ENCODE measurements around the gene CADM4.
"Not testable (repeated sequence)": the region's sequence is repeated elsewhere in the genome, so short reads cannot be mapped to it uniquely, and the experiment has no call there.

CADM4 gene

DNA sequence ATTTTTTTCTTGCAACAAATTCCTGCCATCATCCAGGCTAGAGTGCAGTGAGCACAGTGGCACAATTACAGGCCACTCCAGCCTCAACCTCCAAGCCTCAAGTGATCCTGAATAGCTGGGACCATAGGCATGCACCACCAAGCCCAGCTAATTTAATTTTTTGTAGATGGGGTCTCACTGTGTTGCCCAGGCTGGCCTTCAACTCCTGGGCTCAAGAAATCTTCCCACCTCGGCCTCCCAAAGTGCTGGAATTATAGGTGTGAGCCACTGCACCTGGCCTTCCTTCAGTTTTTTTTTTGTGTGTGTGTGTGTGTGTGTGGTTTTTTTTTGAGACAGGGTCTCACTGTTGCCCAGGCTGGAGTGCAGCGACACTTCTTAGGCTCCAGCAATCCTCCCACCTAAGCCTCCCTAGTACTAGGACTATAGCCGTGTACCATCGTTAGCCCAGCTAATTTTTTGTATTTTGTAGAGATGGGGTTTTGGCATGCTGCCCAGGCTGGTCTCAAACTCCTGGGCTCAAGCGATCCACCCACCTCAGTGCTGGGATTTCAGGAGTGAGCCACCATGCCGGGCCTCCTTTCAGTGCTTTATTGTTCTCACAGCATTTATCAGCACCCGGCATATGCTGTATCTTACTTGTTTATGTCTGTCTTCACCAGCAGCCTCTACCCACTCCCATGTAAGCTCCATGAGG lies 33.6 kb downstream of the CADM4 start:
- DNase-seq, result no peak

- not testable (repeated sequence) for DNase-seq
These were observed 39.3 kb downstream of the CADM4 start for GRCh38 chr19:43600326-43600725.

DNA sequence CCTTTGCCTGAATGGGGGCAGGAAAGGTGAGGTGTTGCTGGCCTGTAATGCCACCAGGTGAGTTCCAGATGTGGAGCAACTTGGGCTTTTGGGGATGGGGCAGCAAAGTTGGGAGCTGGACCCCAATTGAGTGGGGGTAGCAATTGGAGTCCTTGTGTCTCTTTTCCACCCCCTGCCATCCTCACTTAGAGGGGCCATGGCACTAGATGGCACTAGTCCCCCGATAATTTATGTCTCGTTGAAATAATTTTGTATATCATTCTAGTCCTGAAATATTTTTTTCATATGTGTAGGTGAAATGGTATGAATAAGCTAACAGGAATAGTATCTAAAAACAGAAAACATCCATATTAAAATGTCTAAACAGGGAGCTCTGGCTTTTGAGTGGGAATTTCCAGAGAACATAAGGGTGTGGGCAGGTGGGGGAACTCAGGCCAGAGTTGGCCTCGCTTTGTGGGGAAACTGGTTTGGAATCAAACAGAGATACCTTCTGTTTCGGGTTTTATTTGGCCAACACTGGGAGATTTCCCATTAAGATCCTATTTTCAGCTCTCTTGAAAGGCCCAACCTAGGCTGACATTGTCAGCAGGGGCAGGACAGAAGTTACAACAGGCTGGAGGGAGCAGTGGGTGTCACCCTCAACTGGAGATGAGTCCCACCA lies 39.9 kb downstream of the CADM4 start:
- no peak for DNase-seq

DNA sequence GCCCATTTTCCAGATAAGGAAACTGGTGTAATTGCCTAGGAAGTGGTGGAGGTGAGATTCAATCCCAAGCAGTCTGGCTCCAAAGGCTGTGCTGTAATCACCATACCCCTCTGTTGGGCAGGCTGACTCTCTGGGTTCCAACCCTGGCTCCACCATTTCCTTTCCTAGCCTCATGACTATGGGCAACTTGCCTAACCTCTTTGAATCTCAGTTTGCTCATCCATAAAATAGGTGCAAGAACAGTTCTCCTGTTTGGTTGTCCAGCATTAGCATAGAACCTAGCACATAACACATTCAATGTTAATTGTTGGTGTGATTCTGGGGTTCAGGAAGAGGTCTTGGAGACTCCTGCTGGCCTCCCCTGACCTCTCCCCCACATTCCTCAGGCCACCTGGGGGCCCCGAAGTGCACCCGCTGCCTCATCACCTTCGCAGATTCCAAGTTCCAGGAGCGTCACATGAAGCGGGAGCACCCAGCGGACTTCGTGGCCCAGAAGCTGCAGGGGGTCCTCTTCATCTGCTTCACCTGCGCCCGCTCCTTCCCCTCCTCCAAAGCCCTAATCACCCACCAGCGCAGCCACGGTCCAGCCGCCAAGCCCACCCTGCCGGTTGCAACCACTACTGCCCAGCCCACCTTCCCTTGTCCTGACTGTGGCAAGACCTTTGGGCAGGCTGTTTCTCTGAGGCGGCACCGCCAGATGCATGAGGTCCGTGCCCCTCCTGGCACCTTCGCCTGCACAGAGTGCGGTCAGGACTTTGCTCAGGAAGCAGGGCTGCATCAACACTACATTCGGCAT lies 41.0 kb downstream of the CADM4 start:
- DNase-seq, result no peak

DNA sequence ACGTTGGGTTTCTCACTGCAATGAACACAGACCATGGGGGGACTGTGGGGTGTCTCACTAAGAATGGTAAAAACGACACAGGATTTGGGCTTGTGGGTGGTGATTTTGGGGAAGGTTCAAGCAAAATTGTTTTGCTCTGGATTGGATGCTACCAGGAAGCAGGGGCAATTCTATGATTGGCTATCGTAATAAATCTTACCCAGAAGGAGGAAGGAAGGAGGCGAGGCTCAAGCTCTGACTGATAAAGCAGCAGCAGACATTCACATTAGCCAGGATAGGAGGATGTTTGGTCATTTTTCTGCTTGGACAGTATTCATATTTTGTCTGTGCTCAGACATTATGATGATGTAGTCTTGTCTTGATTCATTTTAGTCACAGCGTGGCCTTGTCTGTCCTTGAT lies 41.8 kb downstream of the CADM4 start:
- DNase-seq, result no peak

DNA sequence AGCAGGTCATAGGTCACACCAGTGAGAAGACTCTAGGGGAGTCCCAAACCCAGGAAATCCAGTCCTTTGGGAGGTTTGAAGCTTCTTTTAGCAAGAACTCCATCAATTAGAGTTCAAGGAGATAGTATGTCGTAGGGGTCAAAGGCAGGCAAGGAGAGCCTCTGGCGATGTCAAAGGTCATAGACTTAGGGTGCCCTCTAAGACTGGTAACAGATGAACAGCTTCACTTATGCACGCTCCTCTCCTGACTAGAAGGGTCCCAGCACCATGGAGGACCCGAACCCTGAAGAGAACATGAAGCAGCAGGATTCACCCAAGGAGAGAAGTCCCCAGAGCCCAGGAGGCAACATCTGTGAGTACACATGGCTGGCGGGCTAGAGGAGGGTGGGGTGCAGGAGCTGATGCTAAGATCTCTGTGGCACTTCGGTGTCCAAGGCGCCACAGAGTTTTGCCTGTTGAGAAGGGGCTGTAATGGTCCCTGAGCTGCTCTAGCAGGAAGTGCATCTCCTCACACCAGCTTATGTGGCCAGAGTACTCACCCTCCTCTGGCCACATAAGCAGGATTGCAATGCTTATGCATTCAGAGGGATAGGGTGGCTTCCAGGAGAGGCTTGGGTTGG lies 42.7 kb downstream of the CADM4 start:
- DNase-seq, result no peak

GRCh38 chr19:43595999-43596841 lies 43.4 kb downstream of the CADM4 start, which contains the start of the genes IRGQ and ZNF576:
Gene IRGQ, minus strand, starts transcription at chr19:43596134. Its CDS starts 796 bp downstream, at chr19:43595338.
Gene ZNF576, plus strand, starts transcription at chr19:43596595. Its CDS starts 514 bp downstream, at chr19:43597109.
- peak; percentile 99 for DNase-seq

DNA sequence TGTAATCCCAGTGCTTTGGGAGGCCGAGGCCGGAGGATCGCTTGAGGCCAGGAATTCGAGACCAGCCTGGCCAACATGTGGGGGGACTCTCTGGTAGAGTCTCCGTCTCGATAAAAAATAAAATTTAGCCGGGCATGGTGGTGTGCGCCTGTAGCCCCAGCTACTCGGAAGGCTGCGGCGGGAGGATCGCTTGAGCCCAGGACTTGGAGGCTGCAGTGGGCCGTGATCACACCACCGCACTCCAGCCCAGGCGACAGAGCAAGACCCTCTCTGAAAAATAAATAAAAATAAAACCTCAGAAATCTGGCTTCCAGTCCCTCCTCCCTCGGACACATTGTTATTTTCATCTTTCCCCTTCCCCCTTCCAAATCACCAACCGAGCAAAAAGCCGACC lies 44.0 kb downstream of the CADM4 start:
- DNase-seq, result no peak

- peak; percentile 67 for DNase-seq
These were observed 44.7 kb downstream of the CADM4 start for GRCh38 chr19:43594710-43595604.

DNA sequence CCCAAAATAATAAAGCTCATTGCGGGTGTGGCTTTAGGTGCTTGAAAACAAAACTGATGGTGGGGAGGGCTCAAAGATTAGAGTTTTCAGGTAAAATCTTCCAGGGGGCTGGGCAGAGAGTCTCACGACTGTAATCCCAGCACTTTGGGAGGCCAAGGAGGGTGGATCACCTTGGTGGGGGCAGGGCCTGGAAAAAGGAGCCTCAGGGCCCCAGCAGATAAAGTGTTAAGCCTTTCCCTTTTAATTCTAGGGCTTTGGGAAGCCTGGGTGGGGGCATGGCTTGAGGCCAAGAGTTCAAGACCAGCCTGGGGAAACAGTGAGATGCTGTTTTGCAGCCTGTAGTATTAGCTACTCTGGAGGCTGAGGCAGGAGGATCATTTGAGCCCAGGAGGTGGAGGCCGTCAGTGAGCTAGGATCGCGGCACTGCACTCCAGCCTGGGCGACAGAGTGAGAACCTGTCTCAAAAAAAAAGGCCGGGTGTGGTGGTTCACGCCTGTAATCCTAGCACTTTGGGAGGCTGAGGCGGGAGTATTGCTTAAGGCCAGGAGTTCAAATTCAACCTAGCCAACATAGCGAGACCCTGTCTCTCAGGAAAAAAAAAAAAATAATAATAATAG lies 45.5 kb downstream of the CADM4 start:
- no peak for DNase-seq

- no peak for DNase-seq
These were observed 46.8 kb downstream of the CADM4 start for GRCh38 chr19:43592800-43593350.

GRCh38 chr19:43591904-43592772 lies 47.5 kb downstream of the CADM4 start:
- no peak for DNase-seq

GRCh38 chr19:43589678-43590077 lies 50.0 kb downstream of the CADM4 start:
- no peak for DNase-seq

GRCh38 chr19:43589277-43589676 lies 50.4 kb downstream of the CADM4 start:
- no peak for DNase-seq

DNA sequence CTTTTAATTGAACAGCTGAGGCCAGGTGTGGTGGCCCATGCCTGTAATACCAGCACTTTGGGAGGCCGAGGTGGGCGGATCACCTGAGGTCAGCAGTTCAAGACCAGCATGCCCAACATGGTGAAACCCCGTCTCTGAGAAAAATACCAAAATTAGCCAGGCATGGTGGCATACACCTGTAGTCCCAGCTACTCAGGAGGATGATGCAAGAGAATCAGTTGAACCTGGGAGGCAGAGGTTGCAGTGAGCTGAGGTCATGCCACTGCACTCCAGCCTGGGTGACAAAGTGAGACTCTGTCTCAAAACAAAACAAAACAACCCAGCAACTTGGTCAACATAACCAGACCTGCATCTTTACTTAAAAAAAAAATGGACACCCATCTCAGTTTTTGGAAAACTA lies 52.6 kb downstream of the CADM4 start:
- not testable (repeated sequence) for DNase-seq

GRCh38 chr19:43586346-43586745 lies 53.3 kb downstream of the CADM4 start:
- DNase-seq, result no peak

GRCh38 chr19:43584484-43584883 lies 55.2 kb downstream of the CADM4 start:
- no peak for DNase-seq

DNA sequence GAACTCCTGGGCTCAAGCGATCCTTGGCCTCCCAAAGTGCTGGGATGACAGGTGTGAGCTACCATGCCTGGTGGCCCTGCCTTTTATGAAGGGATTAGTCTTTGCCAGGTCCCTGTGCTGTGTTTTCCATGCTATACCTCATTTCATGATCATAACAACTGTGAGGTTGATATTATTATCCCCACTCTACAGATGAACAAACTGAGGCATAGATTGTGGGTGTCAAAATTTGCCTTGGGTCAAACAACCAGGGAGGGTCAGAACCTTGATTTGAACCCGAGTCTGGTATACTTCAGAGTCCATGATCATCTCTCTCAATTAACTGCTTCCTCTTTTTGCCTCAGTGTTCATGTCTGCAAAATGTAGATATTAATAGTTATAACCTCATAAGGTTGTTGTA lies 57.2 kb downstream of the CADM4 start:
- no peak for DNase-seq

DNA sequence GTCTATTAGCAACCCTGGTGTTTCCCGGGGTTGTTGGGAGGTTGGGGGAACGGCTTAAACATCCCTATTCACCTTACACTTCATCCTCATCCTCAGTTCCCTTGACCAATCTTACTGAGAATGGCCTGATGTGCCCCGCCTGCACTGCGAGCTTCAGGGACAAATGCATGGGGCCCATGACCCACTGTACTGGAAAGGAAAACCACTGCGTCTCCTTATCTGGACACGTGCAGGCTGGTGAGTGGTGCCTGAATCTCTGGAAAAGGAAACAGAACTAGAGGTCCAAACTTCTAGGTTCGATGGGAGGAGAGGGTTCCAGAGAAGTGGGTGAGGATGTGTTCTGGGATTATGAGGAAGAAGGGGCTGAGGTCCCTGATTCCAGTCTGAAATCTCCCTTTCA lies 58.2 kb downstream of the CADM4 start:
- no peak for DNase-seq

Data from NCI-H2029 (cell line).